NCI-H2227 (cell line): ENCODE results near the gene PTPRC.

ENCODE experiments used
- DNase-seq: peaks from one replicate; lab custom pipeline; 2025; ENCODE audit not compliant: unreplicated experiment; lab: John Stamatoyannopoulos, UW

PTPRC gene

GRCh38 chr1:198620951-198621824, 17.7 kb upstream of the PTPRC start:
- DNase-seq = no peak

DNA sequence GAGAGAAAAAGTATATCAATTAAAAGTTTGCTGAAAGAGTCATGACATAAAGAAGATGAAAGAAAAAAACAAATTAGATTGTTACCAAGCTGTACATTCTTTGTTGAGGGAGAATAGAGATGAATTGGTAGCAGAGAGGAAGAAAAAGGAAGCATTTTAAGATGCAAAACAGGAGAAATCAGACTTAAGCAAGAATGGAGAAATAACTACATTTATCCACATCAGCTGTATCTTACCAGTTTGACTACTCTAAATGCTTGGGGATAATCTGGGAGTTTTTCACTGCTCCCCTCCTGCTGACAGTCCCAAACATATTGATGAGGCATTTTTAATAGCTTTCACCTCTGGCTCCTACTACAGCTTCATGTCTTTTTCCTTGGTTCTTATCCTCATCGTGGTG, 16.8 kb upstream of the PTPRC start:
- no peak for DNase-seq

- no peak for DNase-seq
These were observed 14.8 kb upstream of the PTPRC start for GRCh38 chr1:198623752-198624647.

DNA sequence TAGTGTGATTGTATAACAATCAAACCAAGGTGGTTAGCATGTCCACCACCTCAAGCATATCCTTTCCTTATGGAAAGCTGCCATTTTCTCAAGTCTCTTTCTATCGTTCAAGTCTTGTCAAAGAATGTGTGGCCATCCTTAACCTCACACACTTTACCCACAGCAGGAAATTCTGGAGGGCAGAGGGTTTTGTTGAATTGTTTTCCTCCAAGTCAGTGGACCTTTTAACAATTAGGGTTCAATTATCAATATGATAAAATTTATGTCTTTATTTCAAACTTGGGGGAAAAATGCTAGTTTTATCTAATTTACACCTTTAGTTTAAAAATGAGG, 14.2 kb upstream of the PTPRC start:
- DNase-seq = no peak

- no peak for DNase-seq
These were observed 11.3 kb upstream of the PTPRC start for GRCh38 chr1:198627436-198628066.

DNA sequence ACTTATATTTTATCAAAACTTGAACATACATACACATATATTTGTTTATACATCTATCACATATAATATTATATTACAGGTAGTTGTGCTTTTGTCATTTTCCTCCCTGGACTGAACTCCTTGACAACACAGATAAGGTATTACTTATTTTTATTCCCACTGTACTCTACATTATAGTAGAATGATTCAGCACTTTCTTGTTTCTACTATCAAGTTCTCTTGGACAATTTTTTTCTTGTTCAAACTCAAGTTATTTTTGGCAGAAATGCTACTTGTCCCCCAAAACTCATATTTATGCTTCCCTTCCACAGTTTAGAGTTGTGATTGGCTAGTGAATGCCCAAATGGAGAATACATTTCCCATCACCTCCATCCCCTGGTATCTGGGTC, 10.8 kb upstream of the PTPRC start:
- DNase-seq = no peak

DNA sequence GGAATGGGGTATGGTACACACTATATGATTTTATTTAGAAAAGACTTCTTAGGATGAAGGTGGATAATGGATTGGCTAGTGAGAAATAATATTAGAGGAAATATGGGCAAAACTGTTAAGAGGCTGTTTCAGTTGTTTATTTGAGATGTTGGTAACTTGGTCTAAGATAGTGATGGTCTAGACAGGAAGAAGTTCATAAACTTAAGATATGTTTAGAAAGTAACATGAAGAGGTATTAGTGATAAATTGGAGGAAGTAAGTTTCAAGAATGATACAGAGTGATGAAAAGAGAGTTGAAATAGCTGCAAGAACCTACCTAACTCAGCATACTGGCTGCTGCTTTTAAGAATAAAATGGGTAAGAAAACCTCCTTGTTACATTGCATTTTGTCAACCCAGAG, 9.2 kb upstream of the PTPRC start:
- DNase-seq = no peak

DNA sequence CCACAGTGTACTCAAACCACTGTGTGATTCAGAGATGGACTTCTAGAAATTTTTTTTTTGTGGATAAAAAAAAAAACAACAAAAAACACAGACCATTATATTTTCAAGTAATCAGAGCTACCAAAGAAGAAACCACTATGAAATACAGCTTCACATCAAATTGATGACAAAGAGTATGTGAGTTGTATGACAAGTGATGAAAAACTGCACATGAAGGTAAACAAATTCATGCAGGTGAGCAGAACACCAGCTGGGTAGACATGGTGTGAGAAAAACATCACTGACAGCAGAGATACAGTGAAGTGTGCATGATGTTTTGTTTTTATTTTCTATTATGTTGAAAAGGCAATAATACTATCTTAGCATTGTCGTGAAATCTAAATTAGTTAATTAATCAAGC, 8.0 kb upstream of the PTPRC start:
- no peak for DNase-seq

- no peak for DNase-seq
These were observed 7.5 kb upstream of the PTPRC start for GRCh38 chr1:198631292-198631691.

DNA sequence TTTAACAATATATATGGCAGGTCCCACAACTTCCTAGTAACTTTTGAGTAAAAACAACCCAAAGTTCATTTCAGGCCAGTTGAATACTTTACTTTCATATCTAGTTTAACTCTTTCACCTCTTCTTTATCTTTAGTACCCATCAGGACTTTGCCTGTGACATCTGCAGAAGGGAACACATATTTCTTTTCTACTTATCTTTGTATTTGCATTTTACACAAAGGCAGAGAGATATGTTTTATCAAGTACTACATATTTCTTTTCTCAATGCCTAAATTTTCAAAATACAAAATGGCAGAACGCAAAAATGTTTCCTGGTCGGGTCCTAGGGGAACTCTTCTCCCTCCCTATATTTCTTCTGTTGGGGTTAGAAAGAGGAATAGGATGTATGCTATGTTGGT, 6.8 kb upstream of the PTPRC start:
- DNase-seq = no peak

GRCh38 chr1:198633675-198634121, 5.1 kb upstream of the PTPRC start:
- DNase-seq = no peak

DNA sequence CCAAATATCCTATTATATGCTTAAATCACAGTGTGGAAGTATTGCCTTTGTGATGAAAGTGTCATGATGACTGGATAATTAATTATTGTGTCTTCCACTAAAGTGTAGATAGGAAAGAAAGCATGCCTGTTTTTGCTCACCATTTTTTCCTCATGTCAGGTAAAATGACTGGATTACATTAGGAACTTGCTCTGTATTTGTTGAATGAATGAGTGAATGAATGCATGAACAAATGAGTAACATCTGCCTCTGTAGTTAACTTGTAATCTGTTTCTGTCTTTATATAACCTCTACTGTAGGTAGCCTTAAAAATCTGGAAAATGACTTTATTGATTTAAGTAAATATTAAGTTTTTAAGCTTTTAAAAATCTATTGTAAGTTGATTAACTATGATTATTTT, 2.9 kb upstream of the PTPRC start:
- no peak for DNase-seq

DNA sequence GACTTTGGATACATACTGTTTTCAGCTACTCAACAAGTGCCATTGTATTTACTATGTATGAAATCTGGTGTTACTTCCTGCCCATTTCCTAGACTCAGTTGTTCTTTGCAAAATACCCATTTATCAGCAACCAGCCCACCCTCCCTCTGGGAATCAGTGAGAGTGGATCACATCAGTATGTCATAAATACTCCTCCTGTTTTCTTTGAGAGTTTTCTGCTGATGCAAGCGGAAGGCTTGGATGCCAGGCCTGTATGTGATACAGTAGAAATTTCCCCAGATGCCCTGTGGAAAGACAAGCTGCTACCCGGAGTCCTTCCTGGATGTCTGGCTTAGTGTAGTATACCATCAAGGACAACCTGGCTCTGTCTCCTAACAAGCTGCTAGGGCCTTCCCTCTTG, 2.4 kb upstream of the PTPRC start:
- DNase-seq = no peak

GRCh38 chr1:198637157-198637556, 1.7 kb upstream of the PTPRC start:
- DNase-seq = no peak

DNA sequence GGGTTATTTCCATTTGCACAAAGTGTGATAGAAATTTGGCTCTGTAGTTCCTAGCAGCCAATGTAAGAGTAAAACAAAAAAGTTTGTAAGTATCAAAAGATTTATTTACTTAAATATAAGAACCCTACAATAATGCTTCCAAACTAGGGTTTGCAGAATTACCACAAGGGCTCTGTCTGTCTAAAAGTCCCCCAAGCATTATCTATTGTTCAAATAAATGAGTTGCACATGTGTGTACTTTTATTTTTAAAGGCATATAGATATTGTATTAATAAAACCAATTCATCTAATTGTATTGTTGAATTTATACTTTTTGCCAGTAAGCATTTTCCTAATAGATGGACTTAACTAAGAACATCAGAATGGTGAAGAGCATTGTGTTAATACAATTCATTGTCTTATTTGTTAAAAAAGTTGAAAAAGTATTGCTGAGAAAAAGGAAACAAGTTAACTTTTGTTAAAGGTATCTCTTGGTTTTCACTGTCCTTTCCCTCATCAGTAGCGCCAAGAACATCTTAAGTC, 863 bp upstream of the PTPRC start:
- DNase-seq = no peak

GRCh38 chr1:198638441-198638840, 399 bp upstream of the PTPRC start:
- no peak for DNase-seq

GRCh38 chr1:198639671-198640143, 867 bp downstream of the PTPRC start:
- DNase-seq = no peak

GRCh38 chr1:198640174-198640573, 1.3 kb downstream of the PTPRC start:
- no peak for DNase-seq

GRCh38 chr1:198641501-198641900, 2.7 kb downstream of the PTPRC start:
- DNase-seq = no peak

DNA sequence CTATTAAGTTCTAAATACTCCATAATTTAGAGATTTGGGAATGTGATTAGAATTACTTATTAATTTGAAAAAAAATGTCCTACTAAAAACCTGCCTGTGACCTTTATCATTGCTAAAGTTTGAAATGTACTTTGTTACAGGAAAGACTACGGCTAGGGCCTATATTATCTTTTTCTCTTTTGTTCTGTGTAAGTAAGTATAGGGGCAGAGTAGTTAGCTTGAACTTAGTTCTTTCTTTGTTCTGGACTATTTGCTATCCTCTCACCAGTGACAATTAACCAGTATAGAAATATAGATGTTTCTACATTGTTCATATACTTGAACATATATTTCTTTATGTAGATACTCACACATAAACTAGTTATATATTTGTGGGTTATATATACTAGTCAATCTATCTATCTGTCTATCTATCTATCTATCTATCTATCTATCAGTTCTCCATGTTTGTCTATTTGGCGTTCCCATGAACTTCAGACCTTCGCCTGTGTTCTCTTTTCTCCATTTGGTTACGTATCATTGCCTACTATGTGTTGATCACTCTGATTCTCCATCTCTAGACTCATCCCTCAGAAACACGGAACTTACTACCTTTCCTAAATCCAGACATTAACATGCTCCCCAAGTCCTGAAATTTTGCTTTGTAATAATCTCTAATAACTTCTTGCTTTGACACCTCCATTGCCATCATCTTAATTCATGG, 3.3 kb downstream of the PTPRC start:
- no peak for DNase-seq

DNA sequence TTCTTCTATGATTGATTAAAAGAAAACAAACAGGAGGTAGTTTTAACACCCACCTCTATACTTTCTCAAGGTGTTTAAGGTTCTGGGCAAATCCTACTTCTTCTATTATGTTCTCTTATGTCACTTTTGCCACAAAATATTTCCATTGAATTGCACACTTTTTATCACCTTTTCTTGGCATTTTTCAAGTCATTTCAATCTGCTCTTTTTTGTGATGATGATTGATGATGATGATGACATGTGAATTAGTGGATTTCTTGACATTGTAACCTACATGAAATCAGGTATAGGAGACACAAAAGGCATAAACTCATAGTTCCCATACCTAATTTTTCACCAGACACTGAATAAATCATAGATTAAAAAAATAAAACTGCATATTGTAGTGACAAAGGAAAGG, 4.1 kb downstream of the PTPRC start:
- DNase-seq = no peak
